HG03159 (cell line): ENCODE results near the gene MIS18BP1.
"Not testable (repeated sequence)": the region's sequence is repeated elsewhere in the genome, so short reads cannot be mapped to it uniquely, and the experiment has no call there.

ENCODE experiments used
- ATAC-seq: cut with Tn5 transposase; IDR thresholded peaks from one replicate; pipeline ENCODE4 v1.9.1; 2021; ENCODE audit warnings: mild to moderate bottlenecking, moderate library complexity; ENCODE audit not compliant: unreplicated experiment

Gene MIS18BP1

DNA sequence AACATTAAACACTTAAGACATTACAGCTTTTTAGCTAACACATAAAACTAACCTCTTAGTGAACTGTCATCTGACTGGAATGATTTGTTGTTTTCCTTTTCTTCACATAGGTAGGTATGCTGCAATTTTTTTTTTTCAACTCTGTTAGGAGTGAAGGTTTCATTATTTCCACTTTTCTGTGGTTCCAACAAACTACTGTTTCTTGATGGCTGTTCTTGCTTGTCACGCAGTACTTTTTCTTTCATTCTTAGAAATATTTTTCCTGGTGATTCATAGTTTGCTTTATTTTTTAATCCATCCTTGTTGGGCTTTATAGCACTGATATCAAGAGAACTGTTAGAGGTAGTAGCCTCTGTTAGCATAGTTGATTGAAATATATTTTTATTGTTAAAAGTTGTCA is 6.3 kb downstream of the MIS18BP1 start:
- ATAC-seq: no peak

DNA sequence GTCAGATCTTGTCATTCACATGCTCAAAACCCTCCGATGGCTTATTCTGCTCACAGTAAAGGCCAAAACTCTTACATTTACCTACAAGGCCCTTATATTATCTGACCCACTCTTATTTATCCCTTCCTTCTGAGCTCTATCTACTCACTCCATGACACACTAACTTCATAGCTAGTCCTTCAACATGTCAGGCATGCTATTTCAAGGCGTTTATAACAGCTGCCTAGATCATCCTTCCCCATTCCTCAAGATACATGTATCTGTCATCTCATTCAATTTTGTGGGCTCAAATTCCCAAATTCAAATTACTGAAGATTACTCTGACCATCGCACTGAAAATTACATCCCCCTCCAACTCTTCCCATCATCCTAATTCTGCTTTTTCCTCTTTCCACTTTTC is 6.9 kb downstream of the MIS18BP1 start:
- ATAC-seq: no peak

DNA sequence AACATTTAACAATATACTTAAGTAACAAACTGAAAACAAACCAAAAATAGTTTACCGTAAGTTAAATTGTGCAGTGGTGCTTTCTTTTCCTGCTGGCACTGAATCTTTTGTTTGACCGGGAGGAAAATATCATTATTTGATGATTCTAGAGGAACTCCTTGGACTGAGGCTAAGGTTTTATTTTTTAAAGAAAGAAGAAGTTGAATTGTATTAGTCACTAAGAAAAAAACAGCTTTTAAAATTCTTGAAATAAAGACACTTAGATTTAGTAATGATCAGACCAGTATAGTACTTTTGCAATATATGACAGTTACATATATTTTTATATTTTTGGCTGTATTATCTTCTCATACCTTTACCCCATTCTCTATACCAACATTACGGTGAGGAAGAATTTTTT is 10.3 kb downstream of the MIS18BP1 start:
- ATAC-seq: no peak

DNA sequence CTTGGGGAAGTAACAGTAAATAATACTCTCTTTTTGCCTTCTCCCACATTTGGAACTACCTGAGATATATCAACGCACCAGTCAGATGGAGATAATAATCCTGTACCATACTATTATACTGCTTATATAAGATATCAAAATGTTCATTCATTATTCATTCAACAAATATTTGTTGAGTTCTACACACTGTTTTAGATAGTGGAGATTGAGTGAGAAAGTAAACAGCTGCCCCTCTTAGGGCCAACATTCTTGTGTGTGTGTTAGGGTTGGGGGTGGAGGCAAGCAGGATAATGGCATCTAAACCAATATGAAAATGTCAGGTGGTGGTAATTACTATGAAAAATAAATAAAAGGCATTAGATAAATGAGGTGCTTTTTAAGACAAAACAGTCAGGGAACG is 14.0 kb downstream of the MIS18BP1 start:
- ATAC-seq: no peak

DNA sequence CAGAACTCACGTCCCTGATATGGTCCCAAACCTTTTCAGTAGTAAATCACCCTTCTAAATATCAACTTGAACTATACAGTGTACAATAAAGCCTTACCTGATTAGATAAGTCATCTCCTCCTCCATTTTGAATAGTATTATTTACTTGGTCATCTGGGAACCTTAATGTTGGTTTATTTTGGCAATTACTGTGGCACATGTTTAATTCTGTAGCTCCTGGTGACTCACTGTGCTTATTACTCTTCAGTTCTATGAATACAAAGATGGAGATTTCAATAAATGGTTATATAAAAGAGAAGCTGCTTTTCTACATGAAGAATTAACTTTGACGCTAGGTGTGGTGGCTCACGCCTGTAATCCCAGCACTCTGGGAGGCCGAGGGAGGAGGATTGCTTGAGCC is 25.4 kb downstream of the MIS18BP1 start:
- ATAC-seq: no peak

DNA sequence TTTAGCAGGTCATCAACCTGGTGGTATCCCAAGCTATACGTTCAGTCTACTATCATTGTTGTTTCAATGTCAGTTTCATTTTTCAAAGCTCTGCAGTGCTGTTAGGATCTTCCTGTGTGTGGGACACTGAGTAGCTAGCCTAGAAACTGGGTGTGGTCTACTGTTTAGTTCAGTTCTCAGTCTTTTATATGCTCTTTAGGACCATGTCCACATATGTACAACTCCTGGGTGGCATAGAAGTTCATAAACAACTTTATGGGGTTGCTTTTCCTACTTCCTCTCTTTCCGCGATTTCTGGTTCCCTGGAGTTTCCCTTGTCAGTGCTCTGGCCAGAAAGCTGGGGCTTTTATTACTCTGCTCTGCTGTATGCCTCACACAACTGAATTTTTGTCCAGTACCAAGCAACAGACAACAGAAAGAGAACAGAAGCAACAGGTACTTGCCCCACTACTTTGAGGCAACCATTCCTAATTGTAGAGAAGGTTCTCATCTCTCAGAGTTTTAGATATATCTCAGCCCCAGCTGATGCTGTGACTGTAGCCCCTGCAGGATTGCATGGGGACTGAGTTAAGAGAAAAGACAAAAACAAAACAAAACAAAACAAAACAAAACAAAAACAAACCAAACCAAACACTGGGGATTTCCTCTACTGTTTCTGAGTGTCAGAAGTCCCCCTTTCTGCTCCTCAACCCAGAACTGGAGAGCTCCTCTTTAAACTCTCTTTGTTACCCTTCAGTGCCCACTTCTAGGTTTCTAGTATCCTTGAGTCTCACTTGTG is 30.3 kb downstream of the MIS18BP1 start:
- ATAC-seq: peak; percentile 52

DNA sequence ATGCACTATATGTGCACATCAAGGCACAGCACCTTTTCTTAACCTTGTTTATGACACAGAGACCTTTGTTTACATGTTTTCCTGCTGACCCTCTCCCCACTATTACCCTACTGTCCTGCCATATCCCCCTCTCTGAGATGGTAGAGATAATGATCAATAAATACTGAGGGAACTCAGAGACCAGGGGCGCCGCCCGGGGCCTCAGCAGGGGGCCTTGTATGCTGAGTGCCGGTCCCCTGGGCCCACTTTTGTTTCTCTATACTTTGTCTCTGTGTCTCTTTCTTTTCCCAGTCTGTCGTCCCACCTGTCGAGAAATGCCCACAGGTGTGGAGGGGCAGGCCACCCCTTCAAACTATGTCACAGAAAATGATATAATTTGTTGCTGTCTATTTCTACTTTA is 38.7 kb downstream of the MIS18BP1 start:
- ATAC-seq: not testable (repeated sequence)

DNA sequence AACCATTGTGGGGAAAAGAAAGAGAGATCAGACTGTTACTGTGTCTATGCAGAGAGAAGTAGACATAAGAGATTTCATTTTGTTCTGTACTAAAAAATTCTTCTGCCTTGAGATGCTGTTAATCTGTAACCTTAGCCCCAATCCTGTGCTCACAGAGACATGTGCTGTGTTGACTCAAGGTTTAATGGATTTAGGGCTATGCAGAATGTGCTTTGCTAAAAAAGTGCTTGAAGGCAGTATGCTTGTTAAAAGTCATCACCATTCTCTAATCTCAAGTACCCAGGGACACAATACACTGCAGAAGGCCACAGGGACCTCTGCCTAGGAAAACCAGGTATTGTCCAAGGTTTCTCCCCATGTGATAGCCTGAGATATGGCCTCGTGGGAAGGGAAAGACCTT is 39.3 kb downstream of the MIS18BP1 start:
- not testable (repeated sequence) for ATAC-seq

DNA sequence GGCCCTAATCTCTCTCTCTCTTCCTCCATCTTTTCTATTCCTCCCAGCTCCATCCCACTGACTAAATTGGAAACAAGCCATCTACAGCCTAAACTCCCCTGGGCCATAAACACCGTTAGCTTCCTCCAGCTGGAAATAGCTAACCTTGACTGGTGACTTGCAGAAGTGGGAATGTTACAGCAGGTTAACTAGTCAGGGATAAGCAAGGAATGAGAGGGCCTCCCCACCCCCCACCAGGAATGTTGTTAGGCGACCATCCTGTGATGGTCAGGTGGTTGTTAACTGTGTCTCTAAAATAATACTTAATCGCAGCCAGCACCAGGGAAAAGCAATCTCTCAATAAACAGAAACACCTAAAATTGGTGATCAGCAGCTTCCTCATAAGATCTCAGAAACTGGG is 40.8 kb downstream of the MIS18BP1 start:
- ATAC-seq: no peak

DNA sequence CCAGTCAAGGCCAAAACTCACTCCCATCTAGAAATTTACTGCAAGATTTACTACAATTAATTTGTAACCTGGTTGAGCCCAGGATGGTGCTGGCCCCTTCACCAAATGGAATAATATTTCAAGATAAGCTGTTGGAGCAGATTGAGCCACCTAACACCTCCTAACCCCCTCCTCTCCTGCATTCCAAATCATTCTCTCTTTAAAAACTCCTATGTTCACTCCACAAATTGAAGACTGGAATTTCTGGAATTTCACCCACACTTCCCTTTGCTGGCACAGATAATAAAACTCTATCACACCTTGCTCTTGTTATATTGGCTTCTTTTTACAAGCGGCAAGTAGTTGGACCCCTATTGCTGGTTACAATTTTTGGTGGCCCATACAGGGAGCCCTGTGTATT is 41.7 kb downstream of the MIS18BP1 start:
- no peak for ATAC-seq

DNA sequence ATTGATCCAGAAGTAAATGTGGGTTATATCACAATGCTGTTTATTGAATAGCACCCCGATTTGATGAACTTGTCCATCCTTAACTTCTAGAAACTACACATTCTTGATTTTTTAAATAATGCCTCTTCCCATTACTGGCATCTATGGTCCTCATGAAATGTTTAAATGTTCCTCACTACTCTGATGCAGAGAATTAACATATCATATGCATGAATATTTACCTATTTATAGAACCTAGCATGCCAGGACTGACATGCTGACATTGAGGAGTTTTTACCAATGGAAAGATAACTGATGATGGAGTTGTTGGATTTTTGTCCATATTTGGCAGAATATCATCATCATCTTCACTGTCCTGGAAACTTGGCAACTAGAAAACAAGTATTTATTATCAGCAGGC is 42.8 kb downstream of the MIS18BP1 start:
- no peak for ATAC-seq

DNA sequence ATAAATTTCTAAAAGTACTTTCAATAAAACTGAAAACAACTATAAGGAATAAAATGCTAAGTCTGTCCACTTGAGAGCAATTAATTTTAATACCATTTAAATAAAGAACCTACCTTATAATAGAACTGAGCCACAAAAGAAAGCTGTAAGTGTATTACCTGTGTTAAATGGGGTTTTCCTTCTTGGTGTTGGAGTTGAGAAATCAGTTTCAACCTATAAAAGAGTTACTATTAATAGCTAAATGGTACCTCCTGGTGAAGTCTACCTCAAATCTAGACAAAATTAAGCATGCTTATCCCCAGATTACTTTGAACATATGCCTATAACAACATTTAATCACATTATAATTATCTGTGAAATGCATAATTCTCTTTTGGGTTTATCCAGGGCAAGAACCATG is 48.8 kb downstream of the MIS18BP1 start:
- no peak for ATAC-seq

DNA sequence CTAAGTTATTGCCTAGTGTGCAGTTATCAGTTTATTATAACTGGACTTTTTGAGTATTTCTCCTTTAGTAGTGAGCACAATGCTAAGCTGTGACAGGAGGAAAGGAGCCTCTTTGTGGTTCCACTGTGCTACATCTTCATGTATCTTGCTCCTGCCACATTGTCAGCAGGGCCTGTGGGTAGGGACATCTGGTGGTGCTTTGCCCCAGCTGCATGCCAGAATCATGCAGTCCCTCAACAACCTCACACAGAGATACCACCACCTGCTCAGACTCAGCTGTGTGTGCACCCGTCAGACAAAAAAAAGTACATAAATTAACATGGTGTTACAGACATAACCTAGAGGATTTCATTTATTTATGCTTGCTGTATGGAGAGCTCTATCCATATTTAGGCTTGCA is 51.1 kb downstream of the MIS18BP1 start:
- peak; percentile 74 for ATAC-seq

DNA sequence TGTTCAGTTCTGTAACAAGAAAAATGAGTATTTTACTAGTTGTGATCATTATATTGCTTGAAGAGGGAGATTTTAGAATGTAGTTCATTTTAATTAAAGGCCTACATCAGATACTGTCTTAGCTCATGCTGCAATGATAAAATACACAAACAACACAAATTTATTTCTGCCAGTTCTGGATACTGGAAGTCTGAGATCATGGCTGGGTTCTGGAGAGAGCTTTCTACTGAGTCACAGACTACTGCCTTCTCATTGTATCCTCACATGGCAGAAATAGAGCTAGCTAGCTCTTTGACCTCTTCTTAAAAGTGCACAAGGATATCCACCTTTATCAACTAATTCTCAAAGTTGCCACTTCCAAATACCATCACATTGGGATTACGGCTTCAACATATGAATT is 53.8 kb downstream of the MIS18BP1 start:
- ATAC-seq: no peak

DNA sequence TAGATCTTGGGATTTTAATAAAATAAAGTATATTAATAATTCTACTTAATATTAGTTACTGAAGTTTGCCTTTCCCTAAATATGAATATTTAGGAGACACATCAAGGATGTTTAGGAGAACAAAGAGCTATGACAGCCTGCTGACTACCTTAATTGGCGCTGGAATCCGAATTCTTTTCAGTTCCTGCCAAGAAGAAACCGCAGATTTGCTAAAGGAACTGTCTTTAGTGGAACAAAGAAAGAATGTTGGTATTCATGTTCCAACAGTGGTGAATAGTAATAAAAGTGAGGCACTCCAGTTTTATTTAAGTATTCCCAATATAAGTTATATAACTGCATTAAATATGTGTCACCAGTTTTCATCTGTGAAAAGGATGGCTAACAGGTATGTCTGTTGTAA is 54.5 kb downstream of the MIS18BP1 start:
- no peak for ATAC-seq

DNA sequence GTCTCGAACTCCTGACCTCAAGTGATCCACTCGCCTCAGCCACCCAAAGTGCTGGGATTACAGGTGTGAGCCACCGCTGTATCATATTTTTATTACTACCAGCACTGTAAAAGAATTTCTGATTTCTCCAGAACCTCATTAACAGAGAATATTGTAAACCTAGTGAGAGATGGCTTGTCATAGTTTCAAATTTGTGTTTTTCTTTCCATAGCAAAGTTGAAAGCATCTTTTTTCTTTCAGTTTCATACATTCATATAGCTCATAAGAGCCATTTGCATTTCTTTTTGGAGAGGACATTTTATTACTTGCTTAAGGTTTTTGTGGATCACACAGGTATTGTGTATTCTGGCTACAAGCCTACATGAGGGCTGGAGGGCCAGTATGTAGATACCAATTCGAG is 58.0 kb downstream of the MIS18BP1 start:
- peak; percentile 73 for ATAC-seq

DNA sequence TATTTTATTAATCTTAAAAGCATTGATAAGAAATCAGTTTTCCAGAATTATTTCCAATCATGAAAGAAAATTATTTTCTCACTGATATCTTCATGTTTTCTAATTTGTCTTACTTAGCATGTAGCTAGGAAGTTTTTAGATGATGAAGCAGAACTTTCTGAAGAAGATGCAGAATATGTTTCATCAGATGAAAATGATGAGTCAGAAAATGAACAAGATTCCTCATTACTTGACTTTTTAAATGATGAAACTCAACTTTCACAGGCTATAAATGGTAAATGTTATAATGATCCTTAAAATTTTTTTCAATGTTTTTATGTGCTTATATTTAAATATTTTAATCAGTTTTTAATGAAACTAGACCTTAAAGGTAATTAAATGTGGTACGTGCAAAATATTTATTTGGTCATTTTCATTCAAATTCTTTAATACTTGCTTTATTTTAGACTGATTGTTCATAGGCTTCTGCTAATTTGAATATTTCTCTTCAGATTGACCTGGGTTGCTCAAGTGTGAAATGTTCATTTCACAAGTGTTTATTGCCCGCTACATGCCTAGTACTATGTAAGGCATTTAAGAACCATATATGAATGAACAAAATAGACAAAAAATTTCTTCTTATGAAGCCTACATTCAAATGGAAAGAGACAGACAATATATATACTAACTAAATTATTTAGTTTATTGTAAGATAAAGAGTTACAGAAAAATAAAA is 67.7 kb downstream of the MIS18BP1 start:
- ATAC-seq: no peak

DNA sequence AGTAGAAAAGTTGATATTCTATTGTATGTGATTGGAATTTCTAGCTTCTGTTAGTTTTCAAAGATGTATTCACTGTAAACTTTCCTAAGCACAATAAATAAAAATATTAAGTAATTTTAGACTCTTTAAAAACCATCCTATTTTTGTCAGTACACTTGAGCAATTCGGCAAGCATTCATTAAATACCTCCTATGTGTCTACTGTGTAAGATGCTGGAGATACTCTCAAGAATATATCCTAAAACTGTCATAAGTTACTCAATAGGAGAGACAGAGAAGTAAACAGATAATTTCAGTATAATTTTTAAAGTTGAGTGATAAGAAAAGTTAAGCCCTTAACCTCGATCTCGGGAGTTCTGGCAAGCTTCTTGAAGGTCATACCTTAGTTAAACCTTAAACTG is 71.2 kb downstream of the MIS18BP1 start:
- ATAC-seq: no peak

DNA sequence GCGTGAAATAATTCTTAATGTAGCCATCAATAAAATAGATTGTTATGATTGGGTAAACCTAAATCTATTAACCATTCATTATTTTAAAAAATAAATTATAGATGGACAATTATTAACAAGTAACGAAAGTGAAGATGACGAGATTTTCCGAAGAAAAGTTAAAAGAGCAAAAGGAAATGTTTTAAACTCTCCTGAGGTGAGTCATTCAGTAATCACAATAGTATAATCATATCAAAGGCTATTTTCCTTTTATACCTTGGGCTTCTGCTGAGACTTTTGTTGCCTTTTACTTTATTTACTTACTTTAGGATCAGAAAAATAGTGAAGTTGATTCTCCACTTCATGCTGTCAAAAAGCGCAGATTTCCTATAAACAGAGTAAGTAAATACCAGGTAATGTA is 71.7 kb downstream of the MIS18BP1 start:
- ATAC-seq: no peak

DNA sequence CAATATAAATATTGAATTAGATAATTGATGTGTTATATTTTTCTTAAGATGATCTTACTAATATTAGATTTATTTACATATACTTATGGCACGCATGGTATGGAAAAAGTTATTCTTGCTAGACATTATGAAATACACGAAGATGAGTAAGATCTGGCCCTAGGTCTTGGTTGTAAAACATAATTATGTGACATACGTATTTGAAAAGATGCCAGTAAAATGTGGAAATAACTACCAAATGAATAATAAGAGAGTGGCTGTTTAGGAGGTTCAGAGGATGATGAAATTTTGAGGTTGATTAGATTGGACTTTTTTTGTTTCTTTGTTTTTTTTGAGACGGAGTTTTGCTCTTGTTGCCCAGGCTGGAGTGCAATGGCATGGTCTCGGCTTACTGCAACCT is 75.9 kb downstream of the MIS18BP1 start:
- no peak for ATAC-seq

DNA sequence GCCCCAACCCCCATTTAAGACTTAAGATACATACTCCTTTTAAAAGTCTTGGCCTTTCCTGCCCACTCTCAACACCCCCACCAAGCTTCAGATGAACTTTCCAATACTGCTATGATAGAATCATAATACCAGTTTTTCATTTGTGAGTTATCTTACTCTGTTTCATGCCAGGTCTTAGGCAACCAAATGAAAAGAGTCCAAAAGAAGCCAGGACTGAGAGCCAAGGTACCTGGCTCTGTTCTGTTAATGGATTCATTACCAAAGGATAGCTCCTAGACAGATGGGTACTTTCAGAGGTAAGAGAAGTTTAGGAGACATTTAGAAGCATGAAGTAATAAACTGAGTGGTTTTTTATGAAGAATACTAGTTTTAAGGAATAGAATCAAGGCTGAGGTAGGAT is 83.1 kb downstream of the MIS18BP1 start:
- no peak for ATAC-seq

DNA sequence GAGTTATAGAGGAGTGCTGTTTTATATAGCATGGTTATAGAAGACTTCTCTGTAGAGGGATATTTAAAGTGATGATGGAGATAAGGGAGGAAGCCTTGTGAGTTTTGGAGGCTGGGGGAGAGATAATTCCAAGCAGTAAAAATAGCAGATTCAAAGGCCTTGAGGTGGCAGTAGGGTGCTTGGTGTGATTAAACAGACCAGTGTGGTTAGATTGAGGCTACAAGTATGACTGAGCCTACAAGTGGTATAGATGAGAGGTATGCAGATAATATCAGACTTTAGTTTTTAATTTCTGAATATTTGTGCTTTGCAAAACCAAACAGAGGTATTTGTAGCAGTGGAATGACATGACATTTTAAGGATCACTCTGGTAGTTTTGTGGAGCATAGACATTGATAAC is 96.9 kb downstream of the MIS18BP1 start:
- peak; percentile 58 for ATAC-seq
